ENCODE measurements around the gene IGF2. TPM values are rescaled to one million over a fixed set of nuclear protein-coding genes. Genes with fewer than 3 reads are reported as not detected.

The IGF2 gene
- total RNA-seq, 5 donors from 2014 or later (not counting 1 experiment from before 2014, with no cell fraction given) = 0.30 to 0.98 (median 0.60) TPM; not detected in 1

- H3K4me1 Mint-ChIP-seq = peaks cover 11 to 14% (median 12%) of the 10 kb centered on the region in 3 donors
- 73% methylated on average over 3 of the region's 19 CpGs for WGBS (ENCODE audit: insufficient coverage)
- Histone ChIP-seq H3K9me3 (no peaks in the 10 kb centered on the region), H3K27ac (ENCODE audit: low read length) (no peak overlapping the region), H3K27me3 (replicated peaks in 1 of 2; ENCODE audit: control insufficient read depth in 2 of 2, extremely low read depth in 1 of 2, insufficient read depth in 2 of 2, low read length in 1 of 2) (peaks cover 0 to 63% of the 10 kb centered on the region in 2 experiments), H3K36me3 (ENCODE audit: control insufficient read depth in 2 of 2, extremely low read depth in 1 of 2, insufficient read depth in 1 of 2, low read length in 1 of 2) (no peaks in the 10 kb centered on the region), H3K4me3 (ENCODE audit: control insufficient read depth in 1 of 2, extremely low read depth in 1 of 2, low read length in 1 of 2) (no peak overlapping the region), H3K4me1 (ENCODE audit: control insufficient read depth in 1 of 2, extremely low read depth in 1 of 2, insufficient read depth in 2 of 2, low read length in 2 of 2) (peaks cover 7 to 38% of the 10 kb centered on the region in 2 experiments)
- ATAC-seq (replicated peaks in 1 of 4) = no peak
- no peaks in the 10 kb centered on the region for H3K9me3 Mint-ChIP-seq
- peaks cover 0 to 19% of the 10 kb centered on the region in 2 donors for H3K27me3 Mint-ChIP-seq
- ChIA-PET CTCF (interaction anchor here in 1 of 2 donors (0.6 kb wide), 1 partner anchor 20 kb away, joined by 4 read pairs; no protein-coding TSS in a partner anchor), POLR2A (no interaction called here)
- H3K4me3 Mint-ChIP-seq = no peak overlapping the region
- no peak overlapping the region for H3K27ac Mint-ChIP-seq
- no peak for DNase-seq
- no peaks in the 10 kb centered on the region for H3K36me3 Mint-ChIP-seq
Measured at GRCh38 chr11:2096011-2096918, 42.9 kb downstream of the IGF2 start.

- no peak overlapping the region for H3K27ac Mint-ChIP-seq
- peaks cover 11 to 14% (median 12%) of the 10 kb centered on the region in 3 donors for H3K4me1 Mint-ChIP-seq
- H3K4me3 ChIP-seq (ENCODE audit: control insufficient read depth in 1 of 2, extremely low read depth in 1 of 2, low read length in 1 of 2) = no peak overlapping the region
- peaks cover 0 to 19% of the 10 kb centered on the region in 2 donors for H3K27me3 Mint-ChIP-seq
- no peaks in the 10 kb centered on the region for H3K36me3 ChIP-seq (ENCODE audit: control insufficient read depth in 2 of 2, extremely low read depth in 1 of 2, insufficient read depth in 1 of 2, low read length in 1 of 2)
- peaks cover 7 to 34% of the 10 kb centered on the region in 2 experiments for H3K4me1 ChIP-seq (ENCODE audit: control insufficient read depth in 1 of 2, extremely low read depth in 1 of 2, insufficient read depth in 2 of 2, low read length in 2 of 2)
- DNase-seq (no peak), ATAC-seq (replicated peaks in 1 of 4) (no peak)
- POLR2A ChIA-PET = no interaction called here
- no peaks in the 10 kb centered on the region for H3K36me3 Mint-ChIP-seq
- no peaks in the 10 kb centered on the region for H3K9me3 ChIP-seq
- no peak overlapping the region for H3K4me3 Mint-ChIP-seq
- CTCF ChIA-PET = no interaction called here
- WGBS (ENCODE audit: insufficient coverage) = 84% methylated on average over 6 of the region's 7 CpGs
- H3K27ac ChIP-seq (ENCODE audit: low read length) = no peak overlapping the region
- H3K27me3 ChIP-seq (replicated peaks in 1 of 2; ENCODE audit: control insufficient read depth in 2 of 2, extremely low read depth in 1 of 2, insufficient read depth in 2 of 2, low read length in 1 of 2) = peaks cover 0 to 63% of the 10 kb centered on the region in 2 experiments
- H3K9me3 Mint-ChIP-seq = no peaks in the 10 kb centered on the region
Measured at GRCh38 chr11:2095542-2095941, 43.6 kb downstream of the IGF2 start.

GRCh38 chr11:2095198-2095520 is 44.0 kb downstream of the IGF2 start:
- 64% methylated on average over 3 of the region's 6 CpGs for WGBS (ENCODE audit: insufficient coverage)
- no peak overlapping the region for H3K27ac Mint-ChIP-seq
- H3K36me3 ChIP-seq (ENCODE audit: control insufficient read depth in 2 of 2, extremely low read depth in 1 of 2, insufficient read depth in 1 of 2, low read length in 1 of 2) = no peaks in the 10 kb centered on the region
- H3K27me3 Mint-ChIP-seq = peaks cover 0 to 18% of the 10 kb centered on the region in 2 donors
- H3K27ac ChIP-seq (ENCODE audit: low read length) = no peak overlapping the region
- no peak overlapping the region for H3K4me3 ChIP-seq (ENCODE audit: control insufficient read depth in 1 of 2, extremely low read depth in 1 of 2, low read length in 1 of 2)
- CTCF ChIA-PET = no interaction called here
- H3K9me3 ChIP-seq = no peaks in the 10 kb centered on the region
- peaks cover 0 to 61% of the 10 kb centered on the region in 2 experiments for H3K27me3 ChIP-seq (replicated peaks in 1 of 2; ENCODE audit: control insufficient read depth in 2 of 2, extremely low read depth in 1 of 2, insufficient read depth in 2 of 2, low read length in 1 of 2)
- ATAC-seq (replicated peaks in 1 of 4) (no peak), DNase-seq (no peak)
- peaks cover 11 to 14% (median 12%) of the 10 kb centered on the region in 3 donors for H3K4me1 Mint-ChIP-seq
- peaks cover 7 to 30% of the 10 kb centered on the region in 2 experiments for H3K4me1 ChIP-seq (ENCODE audit: control insufficient read depth in 1 of 2, extremely low read depth in 1 of 2, insufficient read depth in 2 of 2, low read length in 2 of 2)
- POLR2A ChIA-PET = no interaction called here
- H3K9me3 Mint-ChIP-seq = no peaks in the 10 kb centered on the region
- no peaks in the 10 kb centered on the region for H3K36me3 Mint-ChIP-seq
- no peak overlapping the region for H3K4me3 Mint-ChIP-seq

- DNase-seq (no peak), ATAC-seq (replicated peaks in 1 of 4) (no peak)
- POLR2A ChIA-PET = no interaction called here
- CTCF ChIA-PET = no interaction called here
- WGBS (ENCODE audit: insufficient coverage) = 87% methylated on average over 20 of the region's 21 CpGs
- Mint-ChIP-seq H3K9me3 (no peaks in the 10 kb centered on the region), H3K36me3 (no peaks in the 10 kb centered on the region), H3K27me3 (peaks cover 0 to 17% of the 10 kb centered on the region in 2 donors), H3K4me3 (no peak overlapping the region), H3K27ac (no peak overlapping the region), H3K4me1 (peaks cover 11 to 14% (median 12%) of the 10 kb centered on the region in 3 donors)
- Histone ChIP-seq H3K36me3 (ENCODE audit: control insufficient read depth in 2 of 2, extremely low read depth in 1 of 2, insufficient read depth in 1 of 2, low read length in 1 of 2) (no peaks in the 10 kb centered on the region), H3K9me3 (no peaks in the 10 kb centered on the region), H3K4me3 (ENCODE audit: control insufficient read depth in 1 of 2, extremely low read depth in 1 of 2, low read length in 1 of 2) (no peak overlapping the region), H3K4me1 (ENCODE audit: control insufficient read depth in 1 of 2, extremely low read depth in 1 of 2, insufficient read depth in 2 of 2, low read length in 2 of 2) (peaks cover 7 to 24% of the 10 kb centered on the region in 2 experiments), H3K27me3 (replicated peaks in 1 of 2; ENCODE audit: control insufficient read depth in 2 of 2, extremely low read depth in 1 of 2, insufficient read depth in 2 of 2, low read length in 1 of 2) (peaks cover 0 to 58% of the 10 kb centered on the region in 2 experiments), H3K27ac (ENCODE audit: low read length) (no peak overlapping the region)
Measured at GRCh38 chr11:2094354-2095197, 44.6 kb downstream of the IGF2 start.

GRCh38 chr11:2093575-2094353 is 45.4 kb downstream of the IGF2 start:
- Mint-ChIP-seq H3K36me3 (no peaks in the 10 kb centered on the region), H3K27ac (peak overlapping the region in 1 of 2 donors; percentile 33), H3K9me3 (no peaks in the 10 kb centered on the region), H3K4me1 (peaks cover 11 to 16% (median 14%) of the 10 kb centered on the region in 3 donors), H3K27me3 (peaks cover 0 to 19% of the 10 kb centered on the region in 2 donors), H3K4me3 (peak overlapping the region in 1 of 3 donors; percentile 64)
- Histone ChIP-seq H3K4me1 (ENCODE audit: control insufficient read depth in 1 of 2, extremely low read depth in 1 of 2, insufficient read depth in 2 of 2, low read length in 2 of 2) (peaks cover 7 to 22% of the 10 kb centered on the region in 2 experiments), H3K27ac (ENCODE audit: low read length) (no peak overlapping the region), H3K36me3 (ENCODE audit: control insufficient read depth in 2 of 2, extremely low read depth in 1 of 2, insufficient read depth in 1 of 2, low read length in 1 of 2) (no peaks in the 10 kb centered on the region), H3K27me3 (replicated peaks in 1 of 2; ENCODE audit: control insufficient read depth in 2 of 2, extremely low read depth in 1 of 2, insufficient read depth in 2 of 2, low read length in 1 of 2) (peaks cover 0 to 56% of the 10 kb centered on the region in 2 experiments), H3K4me3 (ENCODE audit: control insufficient read depth in 1 of 2, extremely low read depth in 1 of 2, low read length in 1 of 2) (no peak overlapping the region), H3K9me3 (no peaks in the 10 kb centered on the region)
- POLR2A ChIA-PET = no interaction called here
- WGBS (ENCODE audit: insufficient coverage) = 69% methylated on average over 12 of the region's 18 CpGs
- DNase-seq (no peak), ATAC-seq (replicated peaks in 1 of 4) (no peak)
- CTCF ChIA-PET = no interaction called here

Data from T-cell (primary cell).